Erythroblast (primary cell): Measurements from ENCODE around the gene MRPS23.

Source experiments
- DNase-seq, 2 experiments: peaks; one replicate each; lab custom pipeline; 2025; lab: John Stamatoyannopoulos, UW
- GATA1 ChIP-seq: IDR thresholded peaks from 2 replicates; pipeline ENCODE4 v1.6.1; 2011; ENCODE audit warnings: low read depth, mild to moderate bottlenecking, control low read depth, low read length, moderate library complexity
- POLR2A ChIP-seq: IDR thresholded peaks from 2 replicates; pipeline ENCODE4 v1.6.1; 2011; ENCODE audit warnings: mild to moderate bottlenecking, low read length

The MRPS23 gene

GRCh38 chr17:57794841-57795240, 55.0 kb downstream of the MRPS23 start:
- no peak for DNase-seq
- TF ChIP-seq POLR2A = no peak
- TF ChIP-seq GATA1 = no peak

DNA sequence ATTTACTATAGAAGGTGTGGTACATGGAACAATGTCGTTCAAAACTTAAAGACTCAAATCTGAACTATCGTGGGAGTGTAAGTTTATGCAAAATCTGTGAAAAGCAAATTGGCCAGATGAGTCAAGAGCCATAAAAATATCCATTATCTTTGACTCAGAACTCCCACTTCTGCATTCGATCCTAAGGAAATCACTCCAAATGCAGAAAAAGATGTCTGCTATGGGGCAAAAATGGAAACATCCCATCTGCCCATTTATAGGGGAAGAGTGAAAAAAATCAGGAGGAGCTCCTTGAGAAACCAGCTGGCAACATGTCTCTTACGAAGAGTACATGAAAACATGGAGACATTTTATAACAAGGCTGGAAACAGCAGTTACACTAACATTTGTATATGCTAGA, 61.1 kb downstream of the MRPS23 start:
- DNase-seq = no peak
- TF ChIP-seq GATA1 (no peak), POLR2A (no peak)

GRCh38 chr17:57785022-57785421, 64.8 kb downstream of the MRPS23 start:
- no peak for DNase-seq
- TF ChIP-seq POLR2A (no peak), GATA1 (no peak)
